Panc1 (cell line): ENCODE measurements around the gene CDH13. TPM values are rescaled to one million over a fixed set of nuclear protein-coding genes. Genes with fewer than 3 reads are reported as not detected.

Experiments used
- ATAC-seq: fragments of 200-7000 bp; cut with Tn5 transposase; 2 replicates; pipeline ENCODE4 v1.9.1; 2020; ENCODE audit warnings: mild to moderate bottlenecking, moderate library complexity
- BruUV-seq: library from RNA; stranded (reverse); fragments of 400-500 nt; replicated peaks from 2 replicates; lab custom pipeline; 2021; lab: Mats Ljungman, UMichigan
- CTCF ChIA-PET: fragments of 300-600 bp; sonication (Branson Sonifier 250); formaldehyde crosslinking; loops from one replicate; lab custom pipeline; 2022; ENCODE audit warnings: antibody characterized with exemption; lab: Charles Lee
- POLR2A ChIA-PET: fragments of 300-600 bp; sonication (Branson Sonifier 250); formaldehyde crosslinking; loops from one replicate; lab custom pipeline; 2022; ENCODE audit warnings: antibody characterized with exemption; lab: Charles Lee
- DNase-seq: peaks from one replicate; pipeline ENCODE4 v3.0.0-alpha.2; 2010; ENCODE audit warnings: low read depth, low spot score
- H3K27ac ChIP-seq: 2 replicates; pipeline ENCODE4 v1.5.1; 2011; ENCODE audit warnings: mild to moderate bottlenecking, low read length, inconsistent platforms
- H3K27me3 ChIP-seq: fragments of 200-500 bp; sonication (Bioruptor generic); 2 replicates; pipeline ENCODE4 v1.6.0; 2014; ENCODE audit warnings: low read length, inconsistent platforms; ENCODE audit not compliant: control insufficient read depth, insufficient read depth
- H3K36me3 ChIP-seq: fragments of 200-500 bp; sonication (Bioruptor generic); 2 replicates; pipeline ENCODE4 v1.5.1; 2014; ENCODE audit warnings: inconsistent platforms, mild to moderate bottlenecking, low read length, moderate library complexity; ENCODE audit not compliant: control insufficient read depth, insufficient read depth
- H3K4me1 ChIP-seq: 2 replicates; pipeline ENCODE4 v1.5.1; 2011; ENCODE audit warnings: inconsistent platforms, mild to moderate bottlenecking, low read length, moderate library complexity; ENCODE audit not compliant: control insufficient read depth, insufficient read depth
- H3K4me3 ChIP-seq, 2 experiments: 2 replicates each; pipeline ENCODE4 v1.5.1; 2011 to 2012; ENCODE audit warnings: low read depth in 2 of 2, low read length in 2 of 2, mild to moderate bottlenecking in 2 of 2, inconsistent platforms in 1 of 2, moderate library complexity in 1 of 2
- H3K9me3 ChIP-seq: fragments of 200-500 bp; sonication (Bioruptor generic); 2 replicates; pipeline ENCODE4 v1.5.1; 2014; ENCODE audit warnings: low read depth, mild to moderate bottlenecking, inconsistent platforms, low read length, moderate library complexity; ENCODE audit not compliant: control insufficient read depth, insufficient read depth
- CTCF ChIP-seq: fragments of 450-650 bp; IDR thresholded peaks from 2 replicates; pipeline ENCODE4 v1.5.1; 2017; ENCODE audit warnings: mild to moderate bottlenecking
- POLR2AphosphoS5 ChIP-seq: IDR thresholded peaks from 2 replicates; pipeline ENCODE4 v1.6.1; 2012; ENCODE audit warnings: mild to moderate bottlenecking, low read depth, low read length, moderate library complexity
- REST ChIP-seq, 2 experiments: IDR thresholded peaks; 2 replicates each; pipeline ENCODE4 v1.6.1; 2011 to 2012; ENCODE audit warnings: low read depth in 2 of 2, control low read depth in 1 of 2, low read length in 1 of 2, mild to moderate bottlenecking in 1 of 2, moderate library complexity in 1 of 2; ENCODE audit not compliant: insufficient read depth in 1 of 2
- SIN3A ChIP-seq: IDR thresholded peaks from 2 replicates; pipeline ENCODE4 v1.6.1; 2012; ENCODE audit warnings: low read depth, mild to moderate bottlenecking, low read length, moderate library complexity, borderline replicate concordance; ENCODE audit not compliant: insufficient read depth
- TCF7L2 ChIP-seq: IDR thresholded peaks from 2 replicates; pipeline ENCODE4 v1.6.1; 2011; ENCODE audit warnings: mild to moderate bottlenecking, low read depth, low read length, inconsistent platforms
- in situ Hi-C: cut with HindIII; loops from 2 replicates; pipeline ENCODE4 v1.10.0; 2016; ENCODE audit warnings: low sequenced_read_pairs, low pct_unique_long_range_greater_than_20kb
- intact Hi-C: fragments of 100-400 bp; cut with micrococcal nuclease; formaldehyde crosslinking; loops from one replicate; pipeline ENCODE4 v1.10.0; 2022; ENCODE audit not compliant: unreplicated experiment
- total RNA-seq: library from RNA; stranded (reverse); gene quantifications from one replicate; pipeline ENCODE4 v1.2.1, GENCODE V29; 2021; ENCODE audit not compliant: unreplicated experiment

The CDH13 gene
- total RNA-seq, 1 experiment from 2014 or later: not detected

GRCh38 chr16:83818276-83818675, 1191.5 kb downstream of the CDH13 start:
- peaks cover 14% of the 10 kb centered on the region for H3K4me1 ChIP-seq
- intact Hi-C loops (no loop called here), in situ Hi-C loops (no loop called here)
- ChIA-PET CTCF (no interaction called here), POLR2A (interaction anchor here (0.6 kb wide), 1 partner anchor 119 kb away, joined by 3 read pairs; no protein-coding TSS in a partner anchor)
- H3K27ac ChIP-seq: no peak overlapping the region
- H3K36me3 ChIP-seq: no peaks in the 10 kb centered on the region
- DNase-seq (no peak), ATAC-seq (no peak)
- no peaks in the 10 kb centered on the region for H3K27me3 ChIP-seq
- H3K4me3 ChIP-seq: no peak overlapping the region
- TF ChIP-seq TCF7L2: no peak
- TF ChIP-seq CTCF: no peak
- no peak for TF ChIP-seq SIN3A
- TF ChIP-seq POLR2AphosphoS5: no peak
- H3K9me3 ChIP-seq: no peaks in the 10 kb centered on the region
- no TSS peak for BruUV-seq

- ATAC-seq: no peak
- no peaks in the 10 kb centered on the region for H3K9me3 ChIP-seq
- CTCF ChIA-PET: no interaction called here
- no peak for DNase-seq
- POLR2A ChIA-PET: no interaction called here
- peaks cover 9% of the 10 kb centered on the region for H3K4me1 ChIP-seq
- no TSS peak for BruUV-seq
- H3K36me3 ChIP-seq: no peaks in the 10 kb centered on the region
- no peaks in the 10 kb centered on the region for H3K27me3 ChIP-seq
- H3K27ac ChIP-seq: no peak overlapping the region
- intact Hi-C loops (no loop called here), in situ Hi-C loops (no loop called here)
- no peak overlapping the region for H3K4me3 ChIP-seq
- TF ChIP-seq CTCF (no peak), TCF7L2 (no peak), SIN3A (no peak), REST (IDR thresholded peaks at IDR 0.05; ENCODE audit: insufficient read depth in 1 of 2, low read depth in 2 of 2, low read length in 1 of 2) (no peak), POLR2AphosphoS5 (no peak)
Measured at GRCh38 chr16:83819361-83819760, 1192.6 kb downstream of the CDH13 start.
